Parathyroid adenoma (tissue), 2 donors: ENCODE results near the gene ZNF143.

ENCODE experiments used
- H2AFZ ChIP-seq: fragments of 300-600 bp; sonication (generic); one replicate; pipeline ENCODE4 v1.7.0; 2017; ENCODE audit warnings: antibody characterized with exemption, mild to moderate bottlenecking
- H3K27ac ChIP-seq: fragments of 300-600 bp; sonication (generic); one replicate; pipeline ENCODE4 v1.7.0; 2017
- H3K27me3 ChIP-seq: fragments of 300-600 bp; sonication (generic); one replicate; pipeline ENCODE4 v1.7.0; 2017; ENCODE audit warnings: low read length; ENCODE audit not compliant: control insufficient read depth, insufficient read depth
- H3K36me3 ChIP-seq: fragments of 300-600 bp; sonication (generic); one replicate; pipeline ENCODE4 v1.7.0; 2017; ENCODE audit warnings: low read length; ENCODE audit not compliant: control insufficient read depth, insufficient read depth
- H3K4me1 ChIP-seq: fragments of 300-600 bp; sonication (generic); one replicate; pipeline ENCODE4 v1.7.0; 2017; ENCODE audit warnings: control low read depth
- H3K4me2 ChIP-seq: fragments of 300-600 bp; sonication (generic); one replicate; pipeline ENCODE4 v1.7.0; 2017; ENCODE audit warnings: low read length
- H3K4me3 ChIP-seq: fragments of 300-600 bp; sonication (generic); one replicate; pipeline ENCODE4 v1.7.0; 2017; ENCODE audit warnings: low read depth, low read length
- H3K79me2 ChIP-seq: fragments of 300-600 bp; sonication (generic); one replicate; pipeline ENCODE4 v1.7.0; 2017; ENCODE audit warnings: control low read depth
- H3K9ac ChIP-seq: fragments of 300-600 bp; sonication (generic); one replicate; pipeline ENCODE4 v1.7.0; 2017; ENCODE audit warnings: mild to moderate bottlenecking
- H3K9me3 ChIP-seq: fragments of 300-600 bp; sonication (generic); one replicate; pipeline ENCODE4 v1.7.0; 2017; ENCODE audit warnings: low read length; ENCODE audit not compliant: control insufficient read depth
- TF ChIP-seq, protein P1 (sequence below): fragments of 300-600 bp; sonication (generic); IDR thresholded peaks from one replicate; pipeline ENCODE4 v1.7.0; 2017; ENCODE audit warnings: antibody characterized with exemption, mild to moderate bottlenecking
- donor health status: primary hyperparathyroidism.

The ZNF143 gene

DNA sequence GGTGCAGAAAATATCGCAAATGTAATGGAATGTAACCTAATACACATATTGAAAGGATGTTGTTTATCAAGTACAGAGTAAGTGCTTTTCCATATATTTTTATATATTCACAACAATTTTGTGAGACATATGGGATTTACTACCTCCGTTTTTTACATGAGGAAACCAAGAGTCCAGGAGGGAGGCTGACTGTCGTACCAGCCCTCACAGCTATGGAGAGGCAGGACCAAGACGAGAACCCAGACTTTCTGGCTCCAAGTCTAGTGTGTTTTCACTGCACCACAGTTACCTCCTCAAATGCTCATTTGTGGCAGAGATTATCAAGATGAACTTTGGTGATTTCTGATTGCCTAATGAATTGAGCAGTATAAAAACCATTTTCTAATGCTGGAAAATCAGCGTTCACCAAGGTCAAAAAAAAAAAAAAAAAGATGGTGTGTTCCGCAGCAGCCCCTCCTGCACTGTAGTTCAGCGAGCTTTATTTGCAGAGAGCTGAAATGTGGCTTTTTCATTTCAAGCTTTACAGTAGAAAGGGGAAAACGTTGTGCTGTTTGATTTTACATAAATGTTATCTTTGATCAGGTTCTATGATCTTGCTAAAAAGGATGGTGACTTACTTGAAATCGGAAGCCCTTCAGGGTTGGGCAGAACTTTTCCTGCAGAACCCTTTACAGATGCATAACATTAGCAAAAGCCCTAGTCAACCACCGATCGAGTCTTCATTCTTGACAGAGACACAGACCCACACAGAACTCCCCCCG lies 67.9 kb downstream of the ZNF143 start:
- H2AFZ ChIP-seq = peak overlapping the region; percentile 82
- H3K4me2 ChIP-seq = no peak overlapping the region
- TF ChIP-seq, protein P1, sequence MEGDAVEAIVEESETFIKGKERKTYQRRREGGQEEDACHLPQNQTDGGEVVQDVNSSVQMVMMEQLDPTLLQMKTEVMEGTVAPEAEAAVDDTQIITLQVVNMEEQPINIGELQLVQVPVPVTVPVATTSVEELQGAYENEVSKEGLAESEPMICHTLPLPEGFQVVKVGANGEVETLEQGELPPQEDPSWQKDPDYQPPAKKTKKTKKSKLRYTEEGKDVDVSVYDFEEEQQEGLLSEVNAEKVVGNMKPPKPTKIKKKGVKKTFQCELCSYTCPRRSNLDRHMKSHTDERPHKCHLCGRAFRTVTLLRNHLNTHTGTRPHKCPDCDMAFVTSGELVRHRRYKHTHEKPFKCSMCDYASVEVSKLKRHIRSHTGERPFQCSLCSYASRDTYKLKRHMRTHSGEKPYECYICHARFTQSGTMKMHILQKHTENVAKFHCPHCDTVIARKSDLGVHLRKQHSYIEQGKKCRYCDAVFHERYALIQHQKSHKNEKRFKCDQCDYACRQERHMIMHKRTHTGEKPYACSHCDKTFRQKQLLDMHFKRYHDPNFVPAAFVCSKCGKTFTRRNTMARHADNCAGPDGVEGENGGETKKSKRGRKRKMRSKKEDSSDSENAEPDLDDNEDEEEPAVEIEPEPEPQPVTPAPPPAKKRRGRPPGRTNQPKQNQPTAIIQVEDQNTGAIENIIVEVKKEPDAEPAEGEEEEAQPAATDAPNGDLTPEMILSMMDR = no peak
- no peaks in the 10 kb centered on the region for H3K36me3 ChIP-seq
- peaks cover 6% of the 10 kb centered on the region for H3K4me1 ChIP-seq
- H3K79me2 ChIP-seq = no peaks in the 10 kb centered on the region
- H3K4me3 ChIP-seq = no peak overlapping the region
- no peak overlapping the region for H3K9ac ChIP-seq
- H3K27ac ChIP-seq = peak overlapping the region; percentile 44
- no peaks in the 10 kb centered on the region for H3K9me3 ChIP-seq
- H3K27me3 ChIP-seq = no peaks in the 10 kb centered on the region

DNA sequence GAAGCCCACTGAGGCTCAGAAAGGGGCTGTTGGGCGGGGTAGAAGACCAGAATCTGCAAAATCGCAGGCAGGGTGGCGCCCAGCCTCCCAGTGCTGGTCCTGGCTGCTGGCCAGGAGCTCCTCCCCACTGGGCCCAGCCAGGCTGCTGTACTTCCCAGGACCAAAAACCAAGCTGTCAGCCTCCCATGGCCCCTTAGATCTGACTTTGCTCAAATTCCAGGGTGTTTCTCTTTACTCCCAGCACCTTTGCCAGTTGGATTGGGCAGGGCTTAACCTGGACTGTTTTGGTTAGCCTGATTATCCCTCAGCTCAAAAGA lies 68.5 kb downstream of the ZNF143 start:
- H3K9ac ChIP-seq = no peak overlapping the region
- TF ChIP-seq, protein P1 = no peak
- peaks cover 6% of the 10 kb centered on the region for H3K4me1 ChIP-seq
- H3K4me3 ChIP-seq = no peak overlapping the region
- H3K4me2 ChIP-seq = no peak overlapping the region
- no peaks in the 10 kb centered on the region for H3K9me3 ChIP-seq
- H3K79me2 ChIP-seq = no peaks in the 10 kb centered on the region
- H3K27me3 ChIP-seq = no peaks in the 10 kb centered on the region
- peak overlapping the region; percentile 44 for H3K27ac ChIP-seq
- peak overlapping the region; percentile 82 for H2AFZ ChIP-seq
- no peaks in the 10 kb centered on the region for H3K36me3 ChIP-seq

DNA sequence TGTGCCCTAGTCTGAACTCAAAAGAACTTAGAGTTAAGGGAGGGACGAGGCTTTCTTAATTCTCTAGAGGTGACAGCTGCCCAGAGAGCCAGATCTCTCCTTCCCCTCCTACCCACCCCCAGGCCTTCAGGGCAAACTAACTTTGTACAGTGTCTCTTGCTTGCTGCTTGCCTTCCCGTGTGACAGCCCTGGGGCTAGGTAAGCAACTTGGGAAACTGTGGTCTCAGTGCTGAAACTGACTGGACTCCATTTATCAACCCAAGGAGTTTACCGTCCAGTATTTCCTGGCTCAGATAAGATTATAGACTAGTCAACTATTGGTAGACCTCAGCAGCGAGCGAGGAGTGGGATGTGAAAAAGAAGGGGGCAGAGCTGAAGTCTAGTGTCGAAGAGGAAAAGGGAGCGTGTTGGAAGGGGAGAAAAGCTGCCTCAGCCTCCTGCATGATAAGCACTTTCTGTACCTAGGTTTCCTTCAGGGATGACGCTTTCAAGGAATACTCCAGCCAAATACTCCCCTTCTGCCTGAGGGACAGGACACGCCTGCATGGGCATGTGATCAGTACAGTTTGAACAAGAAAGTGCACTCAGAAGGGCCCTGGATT lies 69.3 kb downstream of the ZNF143 start:
- Histone ChIP-seq H3K9ac (no peak overlapping the region), H3K79me2 (no peaks in the 10 kb centered on the region), H2AFZ (peak overlapping the region; percentile 82), H3K4me2 (no peak overlapping the region), H3K4me1 (peaks cover 6% of the 10 kb centered on the region), H3K27me3 (no peaks in the 10 kb centered on the region), H3K27ac (no peak overlapping the region), H3K9me3 (no peaks in the 10 kb centered on the region), H3K36me3 (no peaks in the 10 kb centered on the region), H3K4me3 (no peak overlapping the region)
- TF ChIP-seq, protein P1 = no peak

DNA sequence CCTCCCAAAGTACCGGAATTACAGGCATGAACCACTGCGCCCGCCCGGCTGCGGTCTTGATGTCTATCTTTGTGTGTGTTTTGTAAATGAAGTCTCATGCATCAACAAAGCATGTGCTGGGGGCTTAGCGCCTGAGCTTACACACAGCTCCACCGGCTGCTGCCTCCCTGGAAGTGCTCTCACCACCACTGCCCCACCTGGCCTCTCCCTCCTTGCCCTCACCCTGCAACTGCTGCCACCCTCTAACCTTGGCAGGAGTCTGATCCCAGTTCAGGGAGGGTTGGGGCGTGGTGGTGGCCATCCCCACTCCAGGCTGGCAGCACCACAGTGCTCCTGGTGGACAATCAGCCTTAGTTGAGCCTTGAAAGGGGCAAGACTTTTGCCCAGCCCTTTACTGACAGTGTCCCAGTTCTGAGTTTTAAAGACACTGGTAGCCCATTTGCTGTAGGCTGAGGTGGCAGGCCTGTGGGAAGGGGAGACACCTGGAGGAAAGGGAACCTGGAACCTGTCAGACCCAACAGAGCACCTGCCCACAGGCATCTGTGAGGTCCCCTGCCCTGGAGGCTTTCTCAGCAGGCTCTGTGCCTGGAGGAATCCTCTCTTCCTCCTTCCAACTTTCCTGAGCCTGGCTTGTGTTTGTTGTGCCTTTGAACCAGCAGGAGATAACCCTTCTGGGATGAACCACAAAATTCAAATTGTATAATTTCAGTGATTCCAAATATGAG lies 70.3 kb downstream of the ZNF143 start:
- Histone ChIP-seq H3K4me3 (no peak overlapping the region), H3K27ac (no peak overlapping the region), H2AFZ (no peak overlapping the region), H3K4me2 (no peak overlapping the region), H3K4me1 (peaks cover 6% of the 10 kb centered on the region), H3K36me3 (no peaks in the 10 kb centered on the region), H3K27me3 (no peaks in the 10 kb centered on the region), H3K9me3 (no peaks in the 10 kb centered on the region), H3K79me2 (no peaks in the 10 kb centered on the region), H3K9ac (no peak overlapping the region)
- TF ChIP-seq, protein P1 = no peak
